ENCODE measurements around the gene MVK.

Gene MVK

DNA sequence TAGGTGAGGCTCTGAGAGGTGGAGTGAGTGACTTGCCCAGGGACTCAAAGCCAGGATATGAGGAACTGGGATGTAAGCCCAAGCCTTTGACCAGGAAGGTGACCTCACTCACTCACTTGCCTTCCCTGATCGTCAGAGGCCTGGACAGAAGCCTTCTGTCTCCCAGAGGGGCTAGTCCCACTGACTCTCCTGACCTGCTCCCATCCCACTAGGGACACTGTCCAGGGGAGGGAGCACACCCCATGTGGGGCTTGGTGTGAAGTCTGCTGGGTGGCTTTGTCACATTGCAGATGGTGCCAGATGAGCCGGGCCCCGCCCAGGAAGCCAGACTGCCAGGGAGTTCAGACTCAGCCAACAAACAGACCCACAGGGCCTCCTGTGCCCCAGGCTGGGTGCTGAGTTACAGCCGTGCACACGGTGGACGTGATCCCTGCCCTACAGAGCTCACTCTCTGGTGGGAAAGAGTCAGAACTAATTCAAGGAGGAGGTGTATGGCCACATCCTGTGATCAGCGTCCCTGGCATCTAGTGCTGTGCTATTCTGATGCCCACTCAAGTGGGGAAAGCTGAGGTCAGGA lies 28.6 kb upstream of the MVK start:
- no peak for DNase-seq (ENCODE audit: low read depth in 1 of 2, low spot score in 1 of 2)

DNA sequence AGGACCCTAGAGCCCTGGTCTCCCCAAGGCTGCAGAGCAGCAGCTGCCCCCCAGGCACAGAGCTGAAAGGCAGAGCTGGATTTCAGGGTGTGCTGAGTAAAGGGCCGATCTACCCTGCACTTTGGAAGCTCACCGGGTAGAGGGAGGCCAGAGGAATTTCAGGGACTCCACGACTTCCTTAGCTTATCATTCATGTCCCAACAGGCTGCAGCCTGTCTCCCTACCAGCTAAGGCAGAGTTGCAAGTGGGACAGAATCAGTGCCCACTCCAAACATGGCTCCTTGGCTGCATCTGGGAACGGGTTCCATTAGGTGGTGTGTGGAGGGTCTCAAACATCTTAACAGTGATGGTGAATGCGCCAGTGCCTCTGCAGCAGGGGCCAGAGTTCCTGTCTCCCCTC lies 27.8 kb upstream of the MVK start:
- no peak for DNase-seq (ENCODE audit: low read depth in 1 of 2, low spot score in 1 of 2)

DNA sequence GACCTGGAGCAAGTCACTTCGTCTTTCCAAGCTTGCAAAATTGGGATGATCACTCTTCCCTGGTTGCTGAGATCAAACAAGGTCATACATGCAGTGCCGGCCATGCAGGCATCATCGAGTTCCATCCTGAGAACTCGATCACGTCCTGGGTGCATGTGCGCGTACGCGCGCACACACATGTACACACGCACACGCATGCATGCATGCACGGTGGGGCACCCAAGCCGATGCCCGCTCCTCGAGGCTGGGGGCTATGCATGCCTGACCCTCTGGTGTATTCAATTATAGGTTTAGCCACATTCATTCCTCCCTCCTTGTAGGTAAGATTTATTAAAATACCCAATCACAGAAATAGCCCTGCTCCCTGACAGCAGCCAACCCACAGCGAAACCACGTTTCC lies 26.3 kb upstream of the MVK start:
- DNase-seq (ENCODE audit: low read depth in 1 of 2, low spot score in 1 of 2) = no peak

DNA sequence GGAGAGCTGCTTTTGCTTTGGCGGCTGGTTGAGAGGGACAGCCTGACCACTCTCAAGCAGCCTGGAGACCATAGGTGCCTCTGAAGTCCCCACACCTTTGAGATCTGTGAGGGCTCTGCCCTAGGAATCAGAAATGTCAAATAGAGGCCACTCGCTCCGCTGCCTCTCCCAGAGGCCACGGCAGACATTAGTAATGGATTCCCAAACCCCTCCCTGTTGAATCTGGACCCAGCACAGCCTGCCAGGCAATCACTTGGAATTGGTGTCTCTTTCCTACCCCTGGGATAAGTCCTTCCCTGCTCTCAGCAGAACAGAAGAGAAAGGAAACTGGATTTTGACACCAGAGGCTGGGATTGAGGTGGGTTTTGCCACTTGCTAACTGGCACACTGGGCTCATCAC lies 25.3 kb upstream of the MVK start:
- DNase-seq (ENCODE audit: low read depth in 1 of 2, low spot score in 1 of 2) = no peak

DNA sequence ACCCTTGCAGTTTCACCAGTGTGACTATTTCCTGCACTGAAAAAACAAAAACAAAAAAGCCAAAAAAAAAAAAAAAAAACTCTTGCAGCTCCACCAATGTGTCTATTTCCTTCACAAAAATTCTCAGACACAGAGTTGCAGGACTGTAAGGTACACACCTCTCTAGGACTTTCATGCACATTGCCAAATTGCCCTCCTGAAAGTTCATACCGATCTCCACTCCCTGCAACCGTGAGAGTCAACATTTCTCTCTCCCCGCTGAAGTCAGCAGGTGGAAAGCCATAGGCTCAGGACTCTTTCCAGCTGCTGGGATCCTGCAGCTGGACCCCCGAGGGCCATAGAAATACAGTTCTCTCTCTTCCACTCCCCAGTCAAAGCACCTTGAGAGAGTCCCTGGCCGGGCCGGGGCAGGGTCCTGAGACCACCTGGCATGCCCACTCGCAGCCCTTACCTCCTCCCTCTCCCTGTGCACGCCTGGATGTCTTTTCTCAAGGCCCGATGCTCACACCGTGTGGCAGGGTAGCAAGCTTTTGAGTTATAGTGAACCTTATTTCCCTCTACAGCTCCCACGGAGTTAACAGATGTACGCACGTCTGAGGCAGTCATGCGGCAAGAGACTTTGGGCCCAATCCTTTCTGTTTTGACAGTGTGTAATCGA lies 23.9 kb upstream of the MVK start:
- DNase-seq (ENCODE audit: low read depth in 1 of 2, low spot score in 1 of 2) = no peak

DNA sequence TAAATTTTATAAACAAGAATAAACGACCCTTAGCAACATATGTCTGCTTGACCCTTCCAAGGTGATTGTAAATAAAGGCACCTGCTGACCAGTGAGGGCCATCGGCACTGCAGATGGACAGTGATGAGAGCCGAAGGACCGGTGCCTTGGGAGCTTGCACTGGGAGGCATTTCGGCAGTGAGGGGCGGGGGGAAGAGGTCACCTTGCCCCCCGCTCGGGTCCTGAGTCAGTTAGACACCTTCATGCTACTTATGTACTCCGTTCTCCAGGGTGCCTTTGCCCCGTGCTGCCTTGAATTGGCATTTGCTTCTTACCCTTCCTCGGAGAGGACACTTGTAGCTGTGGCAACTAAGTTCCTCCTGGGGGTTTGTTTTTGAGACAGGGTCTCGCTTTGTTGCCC lies 23.3 kb upstream of the MVK start:
- no peak for DNase-seq (ENCODE audit: low read depth in 1 of 2, low spot score in 1 of 2)

DNA sequence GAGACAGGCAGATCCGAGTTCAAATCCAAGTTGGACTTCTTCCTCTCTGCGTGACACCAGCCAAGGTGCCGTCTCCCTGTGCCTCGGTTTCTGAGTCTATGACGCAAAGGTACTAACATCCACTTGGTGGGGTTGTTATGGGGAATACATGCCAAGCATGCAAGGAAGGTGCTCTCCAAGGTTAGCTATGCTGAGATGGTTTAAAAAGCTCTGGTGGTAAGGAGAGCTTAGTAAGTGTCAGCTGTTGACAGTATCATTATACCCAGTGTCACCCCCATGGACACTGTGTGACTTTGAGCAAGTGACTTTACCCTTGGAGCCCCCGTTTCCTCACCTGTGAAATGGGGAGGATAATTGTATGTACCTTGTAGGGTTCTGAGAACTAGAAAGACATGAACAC lies 22.5 kb upstream of the MVK start:
- no peak for DNase-seq (ENCODE audit: low read depth in 1 of 2, low spot score in 1 of 2)

DNA sequence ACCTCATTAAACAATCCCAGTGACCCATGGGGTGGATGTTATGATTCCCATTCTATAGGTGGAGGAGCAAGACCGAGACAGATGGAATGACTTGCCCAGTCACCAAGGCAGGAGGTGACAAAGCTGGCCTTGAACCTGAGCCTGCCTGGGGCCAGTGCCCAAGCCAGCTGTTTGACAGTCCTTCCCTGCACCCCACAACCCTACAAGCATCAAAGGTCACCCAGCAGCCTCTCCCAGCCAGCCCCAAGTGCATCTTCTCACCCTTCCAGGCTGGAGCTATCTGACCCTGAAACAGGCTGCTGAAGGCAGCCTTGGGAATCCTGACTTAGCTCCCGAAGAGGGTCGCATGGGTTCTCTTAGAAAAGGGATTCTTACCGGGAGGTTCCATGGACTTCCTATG lies 20.6 kb upstream of the MVK start:
- DNase-seq (ENCODE audit: low read depth in 1 of 2, low spot score in 1 of 2) = no peak

DNA sequence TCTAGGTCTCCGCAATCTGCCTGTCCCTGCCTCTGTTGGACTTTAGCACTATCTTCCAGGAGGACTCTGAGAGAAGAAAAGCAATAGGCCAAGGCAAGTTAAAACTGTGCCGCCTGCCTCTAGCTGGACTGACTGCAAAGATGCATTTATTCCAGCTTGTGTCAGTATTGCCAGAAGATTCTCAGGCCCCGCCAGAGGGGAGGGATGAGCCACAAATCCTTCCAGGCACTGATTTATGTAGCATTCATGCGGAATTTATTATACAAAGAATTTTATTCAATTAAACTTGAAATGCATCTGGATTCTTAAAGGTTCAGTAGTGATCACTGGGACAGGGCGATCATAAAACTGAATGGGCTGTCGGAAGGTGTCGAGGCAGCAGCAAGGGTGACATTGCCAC lies 20.1 kb upstream of the MVK start:
- DNase-seq (ENCODE audit: low read depth in 1 of 2, low spot score in 1 of 2) = no peak

DNA sequence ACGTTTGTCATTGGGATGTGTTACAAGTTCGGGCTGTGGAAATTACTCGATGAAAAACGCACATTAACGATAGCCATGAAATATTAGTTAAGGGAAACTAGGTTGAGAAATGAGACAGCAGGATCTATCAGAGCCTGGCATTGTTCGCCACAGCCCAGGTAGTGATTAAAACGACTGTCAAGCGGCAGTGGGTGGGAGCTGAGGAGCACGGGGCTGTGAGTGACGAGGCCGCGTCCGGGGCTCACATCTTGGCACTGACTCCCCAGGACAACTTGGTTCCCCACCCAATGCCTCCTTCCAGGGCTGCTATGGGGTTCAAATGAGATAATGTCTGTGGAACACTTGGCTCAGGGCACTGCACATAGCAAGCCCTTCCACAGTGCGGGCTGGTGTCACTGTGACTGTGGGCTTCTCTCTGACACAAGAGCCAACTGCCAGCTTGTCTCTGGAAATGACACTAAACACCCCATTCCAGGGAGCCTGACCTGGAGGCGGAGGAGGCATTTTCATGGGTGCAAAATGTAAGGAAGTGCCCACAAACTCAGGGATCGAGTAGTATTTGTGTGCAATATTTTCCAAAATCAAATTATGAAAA lies 19.6 kb upstream of the MVK start:
- no peak for DNase-seq (ENCODE audit: low read depth in 1 of 2, low spot score in 1 of 2)

DNA sequence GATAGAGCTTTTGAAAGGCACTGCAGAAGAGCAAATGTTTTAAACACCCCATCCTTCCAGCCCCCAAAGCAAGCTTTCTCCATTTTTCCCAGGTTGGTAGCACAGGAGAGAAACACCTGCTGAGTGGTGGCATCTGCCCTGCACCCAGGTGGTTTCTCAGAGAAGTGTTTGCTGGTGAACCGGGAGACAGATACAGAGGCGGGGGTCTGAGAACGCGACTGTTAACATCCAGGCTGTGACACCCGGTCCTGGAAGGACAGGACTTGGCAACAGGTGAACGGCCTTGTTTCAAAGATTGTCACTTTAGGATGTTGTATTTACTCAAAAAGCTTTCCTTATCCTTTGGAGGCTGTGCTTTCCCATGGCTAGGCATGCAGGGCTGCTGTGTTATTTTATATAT lies 18.8 kb upstream of the MVK start:
- DNase-seq (ENCODE audit: low read depth in 1 of 2, low spot score in 1 of 2) = no peak

DNA sequence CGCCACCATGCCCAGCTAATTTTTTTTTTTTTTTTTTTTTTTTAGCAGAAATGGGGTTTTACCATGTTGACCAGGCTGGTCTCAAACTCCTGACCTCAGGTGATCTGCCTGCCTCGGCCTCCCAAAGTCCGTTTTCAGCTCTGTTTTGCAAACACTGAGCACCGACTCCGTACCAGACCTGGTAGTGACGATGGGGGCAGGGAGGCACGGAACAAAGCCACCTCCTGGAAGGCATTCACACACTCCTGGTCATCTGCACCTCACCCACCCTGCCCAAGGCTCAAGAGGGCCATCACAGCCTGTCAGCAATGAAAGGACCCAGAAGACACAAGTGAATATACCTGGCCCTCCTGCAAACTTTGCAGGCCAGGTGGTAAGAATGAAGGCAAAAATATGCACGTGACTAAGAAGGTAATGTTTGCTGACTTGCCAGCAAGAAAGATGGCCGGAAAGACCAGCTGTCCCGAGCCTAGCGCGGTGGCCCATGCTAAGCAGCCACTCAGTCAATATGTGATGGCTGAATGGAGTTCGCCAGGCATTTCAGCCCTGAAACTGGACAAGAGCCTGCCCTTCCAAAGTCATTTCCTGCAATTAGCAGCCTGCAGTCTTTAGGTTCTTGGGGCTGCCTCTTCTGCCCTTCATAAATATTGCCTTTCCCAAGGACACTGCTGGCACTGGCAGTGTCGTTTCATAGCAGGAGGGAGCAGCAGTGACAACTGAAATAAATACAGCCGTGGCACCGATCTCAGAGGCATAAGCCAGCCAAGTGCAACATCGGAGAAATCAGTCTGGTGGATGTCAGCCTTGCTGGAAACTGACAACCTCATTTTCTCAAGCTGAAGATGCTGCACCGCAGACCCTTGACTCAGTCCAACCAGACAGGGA lies 17.9 kb upstream of the MVK start:
- DNase-seq (ENCODE audit: low read depth in 1 of 2, low spot score in 1 of 2) = no peak

DNA sequence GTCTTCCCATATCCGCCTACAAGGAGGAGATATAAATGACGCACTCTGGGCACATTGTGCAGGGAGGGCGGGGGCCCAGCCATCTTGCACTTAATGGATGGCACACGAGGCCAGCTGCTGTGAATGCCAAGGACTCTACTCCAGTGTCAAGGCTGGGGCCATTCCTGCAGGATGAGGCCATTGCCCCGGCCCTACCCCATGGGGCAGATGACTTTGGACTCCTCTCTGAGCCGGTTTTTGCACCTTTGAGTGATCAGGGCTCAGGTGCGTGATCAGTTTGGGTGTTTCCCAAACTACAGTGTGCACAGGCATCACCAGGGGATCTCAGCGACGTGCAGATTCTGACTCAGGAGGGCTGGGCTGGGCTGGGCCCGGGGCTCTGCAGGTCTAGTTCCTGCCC lies 16.4 kb upstream of the MVK start:
- no peak for DNase-seq (ENCODE audit: low read depth in 1 of 2, low spot score in 1 of 2)

DNA sequence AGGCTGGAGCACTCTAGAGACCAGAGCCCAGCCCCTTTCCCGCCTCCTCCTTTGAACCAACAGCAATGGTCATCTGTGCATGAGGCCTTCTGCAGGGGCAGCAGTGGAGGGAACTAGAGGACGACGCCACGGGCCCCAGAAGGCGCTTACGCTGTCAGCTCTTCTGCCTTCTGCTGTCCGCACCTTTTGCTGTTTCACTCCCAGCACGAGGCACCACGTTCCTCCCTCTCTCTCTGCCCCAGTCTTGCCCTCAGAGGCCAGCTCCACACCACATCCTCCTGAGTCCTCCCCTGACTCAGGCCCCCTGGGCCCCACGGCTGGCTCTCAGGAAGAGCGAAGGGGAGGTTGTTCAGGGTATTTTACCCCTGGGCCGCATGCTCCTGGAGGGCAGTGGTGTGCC lies 15.8 kb upstream of the MVK start:
- DNase-seq (ENCODE audit: low read depth in 1 of 2, low spot score in 1 of 2) = no peak

DNA sequence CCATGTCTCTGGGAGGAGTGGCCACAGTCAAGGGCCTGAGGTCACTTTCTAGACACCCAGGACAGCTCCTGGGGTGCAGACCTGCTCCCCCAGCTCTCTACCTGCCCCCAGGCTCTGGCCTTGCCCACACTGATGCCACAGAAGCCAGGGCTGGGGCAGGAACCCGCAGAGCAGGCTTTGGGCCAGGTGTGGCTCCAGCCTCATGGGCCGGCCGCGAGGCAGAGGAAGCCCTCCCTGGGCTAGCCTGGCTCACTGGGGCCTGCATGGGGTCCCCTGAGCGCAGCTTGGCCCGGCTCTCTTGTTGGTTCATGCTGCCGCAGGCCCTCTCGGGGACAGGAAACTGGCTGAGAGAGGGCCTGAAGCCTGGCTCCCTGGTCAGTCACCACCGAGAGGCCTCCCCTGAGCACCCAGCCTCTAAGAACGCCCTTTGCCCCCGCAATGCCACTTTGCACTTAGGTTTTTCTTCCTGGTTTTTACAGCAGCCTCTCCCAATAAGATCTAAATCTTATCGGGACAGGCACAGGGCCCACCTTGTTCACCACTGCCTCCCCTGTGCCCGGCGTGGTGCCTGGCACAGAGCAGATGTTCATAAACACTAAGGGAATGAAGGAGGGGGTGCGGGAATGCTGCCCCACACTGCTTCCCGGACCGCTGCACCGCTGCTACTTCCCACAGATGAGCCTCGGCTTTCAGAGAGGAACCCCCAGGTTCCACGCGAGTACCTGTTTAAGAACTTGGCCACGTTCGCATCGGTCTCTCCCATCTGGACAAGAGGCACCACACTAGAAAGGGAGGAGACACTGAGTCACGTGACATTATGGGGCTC lies 15.0 kb upstream of the MVK start:
- no peak for DNase-seq (ENCODE audit: low read depth in 1 of 2, low spot score in 1 of 2)

DNA sequence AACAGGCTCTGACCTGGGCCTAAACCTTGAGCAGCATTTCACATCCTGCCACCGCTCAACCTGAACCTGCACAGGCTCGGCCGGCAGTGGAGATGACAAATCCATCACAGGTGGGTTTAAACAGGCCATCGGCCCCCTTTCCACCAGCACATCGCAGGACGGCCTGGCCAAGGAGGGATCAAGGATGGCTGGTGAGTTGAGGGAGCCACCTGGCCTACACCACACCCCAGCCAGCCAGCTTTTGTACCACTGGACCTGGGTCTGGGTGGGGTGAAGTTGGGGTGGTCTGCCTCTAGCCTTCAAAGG lies 14.4 kb upstream of the MVK start:
- DNase-seq (ENCODE audit: low read depth in 1 of 2, low spot score in 1 of 2) = no peak

DNA sequence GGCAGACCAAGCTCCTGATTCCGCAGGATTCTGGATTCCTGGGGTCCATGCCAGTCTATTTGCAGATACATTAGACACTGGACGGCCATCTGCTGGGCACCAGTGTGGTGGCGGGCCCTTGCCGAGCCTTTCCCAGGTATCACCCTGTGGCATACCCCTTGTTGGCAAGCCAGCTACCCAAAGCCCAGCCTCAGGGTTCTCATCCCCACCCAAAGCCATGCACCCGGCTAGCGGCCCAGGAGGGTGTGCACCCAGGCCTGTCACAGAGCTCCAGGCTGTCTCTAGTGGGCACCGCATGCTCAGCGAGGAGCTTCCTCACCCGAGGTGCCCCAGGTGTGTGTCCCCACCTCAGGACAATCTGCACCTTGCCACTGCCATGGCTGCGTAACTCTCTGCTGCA lies 14.0 kb upstream of the MVK start:
- DNase-seq (ENCODE audit: low read depth in 1 of 2, low spot score in 1 of 2) = no peak

DNA sequence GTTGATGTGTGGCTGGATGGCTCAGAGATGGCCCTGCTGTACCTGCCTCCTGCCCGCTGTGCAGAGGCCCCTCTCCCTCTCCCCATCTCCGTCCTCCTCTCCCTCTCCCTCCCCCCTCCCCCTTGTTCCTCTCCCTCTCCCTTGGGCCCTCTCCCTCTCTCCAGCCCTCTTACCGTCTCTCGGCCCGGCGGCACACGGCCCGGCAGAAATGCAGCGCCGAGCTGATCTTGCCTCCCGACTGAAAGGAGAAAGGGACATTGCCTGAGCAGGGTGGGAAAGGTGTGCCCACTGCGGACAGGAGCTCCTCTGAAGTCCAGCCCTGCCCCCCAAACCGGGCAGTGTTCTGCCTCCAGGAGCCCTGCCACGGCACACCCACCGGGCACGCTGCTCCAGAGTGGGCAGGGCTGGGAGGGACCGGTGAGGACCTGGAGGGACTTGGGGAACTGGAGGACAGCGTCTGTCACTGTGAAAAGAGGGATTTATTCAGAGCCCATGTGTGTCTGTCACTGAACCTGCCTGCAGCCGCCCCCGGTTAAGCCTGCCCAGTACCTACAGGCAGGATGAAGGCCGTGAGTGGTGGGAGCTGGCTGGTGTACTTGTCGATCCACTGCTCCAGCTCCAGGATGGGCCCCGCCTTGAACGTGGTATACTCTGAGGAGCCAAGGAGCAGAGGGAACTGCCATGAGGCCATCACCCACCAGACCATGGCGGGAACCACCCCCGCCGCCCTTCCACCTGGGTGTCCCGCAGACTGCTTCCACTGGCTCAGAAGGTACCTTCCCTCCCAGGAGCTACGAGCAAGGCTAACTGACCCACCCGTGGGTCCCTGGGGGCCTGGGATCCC lies 12.5 kb upstream of the MVK start:
- no peak for DNase-seq (ENCODE audit: low read depth in 1 of 2, low spot score in 1 of 2)

DNA sequence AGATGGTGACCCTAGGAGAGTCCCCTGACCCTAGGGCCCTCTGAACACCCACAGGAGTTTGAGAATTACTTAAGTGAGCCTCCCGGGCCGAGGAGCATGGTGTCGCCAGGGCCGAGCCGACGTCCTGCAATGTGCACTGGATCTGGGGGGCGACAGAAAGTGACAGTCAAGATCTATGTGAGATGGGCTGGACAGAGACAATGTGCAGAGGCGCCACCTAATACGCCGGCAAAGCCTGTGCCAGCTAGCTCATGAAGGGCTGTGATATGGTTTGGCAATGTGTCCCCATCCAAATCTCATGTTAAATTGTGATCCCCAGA lies 11.9 kb upstream of the MVK start:
- DNase-seq (ENCODE audit: low read depth in 1 of 2, low spot score in 1 of 2) = no peak

DNA sequence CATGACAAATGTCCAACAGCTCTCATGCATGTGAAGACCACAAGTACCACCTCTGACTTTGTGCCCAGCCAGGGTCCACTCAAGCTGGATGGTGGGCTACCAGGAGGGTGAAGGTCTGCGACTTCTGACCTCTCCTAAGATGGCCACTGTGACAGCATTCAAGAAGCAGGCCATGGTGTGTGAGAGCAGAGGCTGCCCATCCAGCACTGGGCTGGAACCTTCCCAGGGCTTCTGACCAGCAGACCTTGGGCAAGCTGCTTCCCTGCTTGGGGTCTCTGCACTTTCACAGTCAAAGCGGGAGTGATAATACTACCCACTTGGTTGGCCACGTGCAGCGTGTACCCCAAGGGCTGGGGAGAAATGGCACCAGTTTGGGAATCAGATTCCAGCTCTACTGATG lies 10.7 kb upstream of the MVK start:
- DNase-seq (ENCODE audit: low read depth in 1 of 2, low spot score in 1 of 2) = no peak
